ENCODE measurements around the gene QSOX2.

Gene QSOX2

GRCh38 chr9:136252846-136253245, 7.2 kb upstream of the QSOX2 start:
- no peak for DNase-seq (ENCODE audit: low spot score)

GRCh38 chr9:136252281-136252680, 6.7 kb upstream of the QSOX2 start:
- DNase-seq (ENCODE audit: low spot score), result no peak

GRCh38 chr9:136251264-136252115, 5.9 kb upstream of the QSOX2 start:
- DNase-seq (ENCODE audit: low spot score), result no peak

GRCh38 chr9:136250676-136251075, 5.1 kb upstream of the QSOX2 start:
- DNase-seq (ENCODE audit: low spot score), result no peak

GRCh38 chr9:136249877-136250559, 4.4 kb upstream of the QSOX2 start:
- peak; percentile 43 for DNase-seq (ENCODE audit: low spot score)

- DNase-seq (ENCODE audit: low spot score), result no peak
These were observed 3.6 kb upstream of the QSOX2 start for GRCh38 chr9:136248951-136249876.

- no peak for DNase-seq (ENCODE audit: low spot score)
These were observed 2.5 kb upstream of the QSOX2 start for GRCh38 chr9:136247947-136248637.

GRCh38 chr9:136247551-136247916, 1.9 kb upstream of the QSOX2 start:
- DNase-seq (ENCODE audit: low spot score), result no peak

- no peak for DNase-seq (ENCODE audit: low spot score)
These were observed 1.4 kb upstream of the QSOX2 start for GRCh38 chr9:136246849-136247550.

GRCh38 chr9:136244969-136245218, 718 bp downstream of the QSOX2 start:
- no peak for DNase-seq (ENCODE audit: low spot score)

GRCh38 chr9:136244122-136244968, 1.3 kb downstream of the QSOX2 start:
- DNase-seq (ENCODE audit: low spot score), result no peak

- no peak for DNase-seq (ENCODE audit: low spot score)
These were observed 2.0 kb downstream of the QSOX2 start for GRCh38 chr9:136243631-136244030.

- no peak for DNase-seq (ENCODE audit: low spot score)
These were observed 2.6 kb downstream of the QSOX2 start for GRCh38 chr9:136242918-136243525.

- DNase-seq (ENCODE audit: low spot score), result no peak
These were observed 3.4 kb downstream of the QSOX2 start for GRCh38 chr9:136242248-136242647.

GRCh38 chr9:136241542-136241941, 4.1 kb downstream of the QSOX2 start:
- DNase-seq (ENCODE audit: low spot score), result no peak

- DNase-seq (ENCODE audit: low spot score), result no peak
These were observed 4.7 kb downstream of the QSOX2 start for GRCh38 chr9:136240941-136241340.

- no peak for DNase-seq (ENCODE audit: low spot score)
These were observed 5.7 kb downstream of the QSOX2 start for GRCh38 chr9:136239983-136240330.

- no peak for DNase-seq (ENCODE audit: low spot score)
These were observed 6.3 kb downstream of the QSOX2 start for GRCh38 chr9:136239135-136239982.

- DNase-seq (ENCODE audit: low spot score), result no peak
These were observed 7.3 kb downstream of the QSOX2 start for GRCh38 chr9:136238342-136238732.
